ENCODE data around the gene SMARCE1.

Gene SMARCE1

GRCh38 chr17:40622509-40622928, 25.1 kb downstream of the SMARCE1 start:
- Histone ChIP-seq H3K9me3 (ENCODE audit: control insufficient read depth in 5 of 5, low read length in 5 of 5) (no peaks in the 10 kb centered on the region), H3K4me3 (ENCODE audit: low read depth in 1 of 5, low read length in 5 of 5) (no peak overlapping the region), H3K9ac (ENCODE audit: low read length in 5 of 5) (no peak overlapping the region), H3K36me3 (ENCODE audit: control insufficient read depth in 5 of 5, insufficient read depth in 5 of 5, low read length in 5 of 5) (peaks cover 0 to 5% (median 0%) of the 10 kb centered on the region in 5 donors), H3K4me1 (ENCODE audit: control insufficient read depth in 5 of 5, insufficient read depth in 5 of 5, low read length in 5 of 5) (peaks cover 0 to 14% (median 11%) of the 10 kb centered on the region in 5 donors), H3K27ac (ENCODE audit: low read depth, low read length) (no peak overlapping the region), H3K27me3 (ENCODE audit: control insufficient read depth in 5 of 5, insufficient read depth in 4 of 5, low read length in 5 of 5) (peaks cover 0 to 12% (median 3%) of the 10 kb centered on the region in 5 donors)

GRCh38 chr17:40621578-40621977, 26.0 kb downstream of the SMARCE1 start:
- Histone ChIP-seq H3K9ac (ENCODE audit: low read length in 5 of 5) (no peak overlapping the region), H3K9me3 (ENCODE audit: control insufficient read depth in 5 of 5, low read length in 5 of 5) (no peaks in the 10 kb centered on the region), H3K4me3 (ENCODE audit: low read depth in 1 of 5, low read length in 5 of 5) (no peak overlapping the region), H3K4me1 (ENCODE audit: control insufficient read depth in 5 of 5, insufficient read depth in 5 of 5, low read length in 5 of 5) (peaks cover 0 to 14% (median 11%) of the 10 kb centered on the region in 5 donors), H3K36me3 (ENCODE audit: control insufficient read depth in 5 of 5, insufficient read depth in 5 of 5, low read length in 5 of 5) (no peaks in the 10 kb centered on the region), H3K27me3 (ENCODE audit: control insufficient read depth in 5 of 5, insufficient read depth in 4 of 5, low read length in 5 of 5) (peaks cover 0 to 12% (median 3%) of the 10 kb centered on the region in 5 donors), H3K27ac (ENCODE audit: low read depth, low read length) (no peak overlapping the region)

DNA sequence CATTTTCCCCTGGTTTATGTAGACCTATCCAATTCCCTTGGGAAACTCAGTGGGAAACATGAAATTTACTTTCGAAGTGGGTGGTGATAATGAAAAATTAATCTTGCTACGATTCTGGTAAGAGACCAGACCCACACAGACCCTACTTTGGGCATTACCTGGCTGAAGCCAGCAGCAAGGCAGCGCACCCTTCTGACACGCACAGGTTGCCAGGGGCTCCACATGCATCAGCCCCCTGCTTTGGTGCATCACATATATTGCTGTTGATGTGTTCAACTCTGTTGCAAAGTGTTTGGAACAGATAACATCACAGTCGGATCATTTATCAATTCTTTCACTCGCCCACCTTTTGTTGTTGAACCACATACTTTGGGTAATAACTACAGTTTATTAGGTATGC, 26.6 kb downstream of the SMARCE1 start:
- no peak overlapping the region for H3K4me3 ChIP-seq (ENCODE audit: low read depth in 1 of 5, low read length in 5 of 5)
- no peak overlapping the region for H3K27ac ChIP-seq (ENCODE audit: low read depth, low read length)

DNA sequence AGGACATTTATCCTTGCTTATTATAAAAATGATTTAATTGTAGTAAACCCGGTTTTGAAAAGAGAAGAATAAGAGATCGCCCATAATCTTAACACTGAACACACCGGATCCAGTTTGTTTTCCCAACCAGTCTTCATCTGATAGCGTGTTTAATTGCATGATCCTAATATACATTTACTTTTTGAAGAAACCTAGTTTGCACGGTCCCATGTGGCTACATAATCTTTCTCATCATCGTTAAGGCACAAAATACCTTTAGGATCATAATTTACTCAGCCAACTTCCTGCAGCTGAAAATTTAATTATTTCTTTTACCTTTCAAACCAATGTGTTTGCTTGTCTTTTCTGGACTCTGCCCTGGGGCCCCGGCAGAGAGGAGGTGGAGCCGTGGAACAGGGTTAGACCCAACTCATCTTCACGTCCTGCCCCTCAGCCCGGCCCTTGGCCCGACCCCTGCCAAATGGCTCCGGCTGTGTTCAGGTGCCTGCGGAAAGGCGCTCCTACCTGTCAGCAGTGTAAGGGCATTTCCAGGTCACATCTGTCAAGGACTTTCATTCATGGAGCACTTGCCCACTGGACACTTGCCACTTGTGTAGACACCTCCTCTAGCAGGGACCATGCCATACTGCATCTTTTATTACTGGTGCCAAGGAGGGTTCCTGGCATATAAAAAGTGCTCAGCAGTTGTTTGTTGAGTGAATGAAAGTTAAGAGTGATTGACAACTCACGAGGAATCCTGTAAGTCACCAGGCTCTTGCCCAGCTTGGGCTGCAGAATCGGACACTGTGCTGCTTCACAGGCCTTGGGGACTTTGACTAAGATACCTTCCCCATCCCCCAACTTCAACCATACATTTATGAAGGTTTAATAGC, 28.6 kb downstream of the SMARCE1 start:
- no peaks in the 10 kb centered on the region for H3K9me3 ChIP-seq (ENCODE audit: control insufficient read depth in 5 of 5, low read length in 5 of 5)
- H3K9ac ChIP-seq (ENCODE audit: low read length in 5 of 5) = no peak overlapping the region
- H3K4me3 ChIP-seq (ENCODE audit: low read depth in 1 of 5, low read length in 5 of 5) = no peak overlapping the region
- H3K36me3 ChIP-seq (ENCODE audit: control insufficient read depth in 5 of 5, insufficient read depth in 5 of 5, low read length in 5 of 5) = no peaks in the 10 kb centered on the region
- peaks cover 0 to 16% (median 3%) of the 10 kb centered on the region in 5 donors for H3K27me3 ChIP-seq (ENCODE audit: control insufficient read depth in 5 of 5, insufficient read depth in 4 of 5, low read length in 5 of 5)
- no peak overlapping the region for H3K27ac ChIP-seq (ENCODE audit: low read depth, low read length)
- H3K4me1 ChIP-seq (ENCODE audit: control insufficient read depth in 5 of 5, insufficient read depth in 5 of 5, low read length in 5 of 5) = peaks cover 0 to 27% (median 17%) of the 10 kb centered on the region in 5 donors

More for the DNA sequence above, 26.6 kb downstream of the SMARCE1 start:
- H3K4me1 ChIP-seq (ENCODE audit: control insufficient read depth in 5 of 5, insufficient read depth in 5 of 5, low read length in 5 of 5) = peaks cover 0 to 14% (median 11%) of the 10 kb centered on the region in 5 donors
- H3K9me3 ChIP-seq (ENCODE audit: control insufficient read depth in 5 of 5, low read length in 5 of 5) = no peaks in the 10 kb centered on the region
- H3K36me3 ChIP-seq (ENCODE audit: control insufficient read depth in 5 of 5, insufficient read depth in 5 of 5, low read length in 5 of 5) = no peaks in the 10 kb centered on the region
- H3K27me3 ChIP-seq (ENCODE audit: control insufficient read depth in 5 of 5, insufficient read depth in 4 of 5, low read length in 5 of 5) = peaks cover 0 to 12% (median 3%) of the 10 kb centered on the region in 5 donors
- H3K9ac ChIP-seq (ENCODE audit: low read length in 5 of 5) = no peak overlapping the region

GRCh38 chr17:40617678-40618240, 29.9 kb downstream of the SMARCE1 start:
- peaks cover 0 to 27% (median 17%) of the 10 kb centered on the region in 5 donors for H3K4me1 ChIP-seq (ENCODE audit: control insufficient read depth in 5 of 5, insufficient read depth in 5 of 5, low read length in 5 of 5)
- no peak overlapping the region for H3K9ac ChIP-seq (ENCODE audit: low read length in 5 of 5)
- no peaks in the 10 kb centered on the region for H3K9me3 ChIP-seq (ENCODE audit: control insufficient read depth in 5 of 5, low read length in 5 of 5)
- peaks cover 0 to 16% (median 3%) of the 10 kb centered on the region in 5 donors for H3K27me3 ChIP-seq (ENCODE audit: control insufficient read depth in 5 of 5, insufficient read depth in 4 of 5, low read length in 5 of 5)
- H3K4me3 ChIP-seq (ENCODE audit: low read depth in 1 of 5, low read length in 5 of 5) = no peak overlapping the region
- no peak overlapping the region for H3K27ac ChIP-seq (ENCODE audit: low read depth, low read length)
- H3K36me3 ChIP-seq (ENCODE audit: control insufficient read depth in 5 of 5, insufficient read depth in 5 of 5, low read length in 5 of 5) = no peaks in the 10 kb centered on the region

DNA sequence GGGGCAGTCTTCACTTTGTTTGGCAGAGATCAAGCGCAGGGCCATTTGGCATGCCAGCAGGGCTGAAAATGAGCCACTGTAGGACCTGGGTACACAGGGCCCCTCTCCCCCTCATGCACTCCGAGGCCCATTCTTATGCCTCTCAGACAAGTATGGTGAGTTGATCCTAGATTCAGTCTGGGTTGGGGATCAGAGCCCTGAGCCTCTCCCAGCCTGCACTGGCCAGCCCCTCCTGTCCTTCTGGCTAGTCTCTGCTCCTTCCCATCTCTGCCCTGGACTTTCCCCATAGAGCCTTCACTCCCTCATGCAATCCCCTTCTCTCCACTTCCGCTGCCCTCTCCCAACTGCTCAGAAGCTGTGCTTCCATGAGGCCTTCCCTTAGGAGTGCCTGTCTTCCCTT, 31.0 kb downstream of the SMARCE1 start:
- Histone ChIP-seq H3K9ac (ENCODE audit: low read length in 5 of 5) (no peak overlapping the region), H3K27ac (ENCODE audit: low read depth, low read length) (no peak overlapping the region), H3K9me3 (ENCODE audit: control insufficient read depth in 5 of 5, low read length in 5 of 5) (no peaks in the 10 kb centered on the region), H3K4me3 (ENCODE audit: low read depth in 1 of 5, low read length in 5 of 5) (no peak overlapping the region), H3K27me3 (ENCODE audit: control insufficient read depth in 5 of 5, insufficient read depth in 4 of 5, low read length in 5 of 5) (peaks cover 0 to 16% (median 3%) of the 10 kb centered on the region in 5 donors), H3K4me1 (ENCODE audit: control insufficient read depth in 5 of 5, insufficient read depth in 5 of 5, low read length in 5 of 5) (peaks cover 2 to 19% (median 13%) of the 10 kb centered on the region in 5 donors), H3K36me3 (ENCODE audit: control insufficient read depth in 5 of 5, insufficient read depth in 5 of 5, low read length in 5 of 5) (no peaks in the 10 kb centered on the region)

DNA sequence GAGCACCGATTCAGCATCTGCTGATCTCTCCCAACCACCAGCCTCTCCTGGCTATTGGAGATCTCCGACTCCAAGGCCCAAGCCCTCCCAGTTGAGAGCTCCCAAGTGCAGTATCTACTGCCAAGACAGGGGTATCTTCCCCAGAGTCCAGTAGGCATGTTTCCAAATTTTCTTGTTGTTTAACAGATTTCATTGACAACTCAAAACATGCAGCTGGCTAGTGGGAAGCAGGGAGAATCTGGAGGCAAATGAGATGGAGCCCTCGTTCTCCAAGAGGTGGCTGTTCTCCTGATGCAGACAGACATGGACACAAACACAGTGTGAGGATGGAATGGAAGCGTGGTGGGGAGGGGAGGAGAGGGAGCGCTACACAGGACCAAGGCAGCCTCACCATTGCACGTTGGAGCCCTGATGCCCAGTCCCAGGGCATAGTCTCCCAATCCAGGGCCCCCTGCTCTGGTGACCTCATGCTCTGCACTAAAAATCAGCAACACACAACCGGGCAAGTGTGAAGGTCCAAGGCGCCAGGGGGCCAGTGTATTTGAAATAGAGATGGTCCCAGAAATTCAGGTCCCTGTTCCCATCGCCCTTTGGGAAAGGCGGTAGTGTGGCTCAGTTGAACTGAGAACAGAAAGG, 31.7 kb downstream of the SMARCE1 start:
- Histone ChIP-seq H3K9me3 (ENCODE audit: control insufficient read depth in 5 of 5, low read length in 5 of 5) (no peaks in the 10 kb centered on the region), H3K9ac (ENCODE audit: low read length in 5 of 5) (no peak overlapping the region), H3K36me3 (ENCODE audit: control insufficient read depth in 5 of 5, insufficient read depth in 5 of 5, low read length in 5 of 5) (no peaks in the 10 kb centered on the region), H3K27me3 (ENCODE audit: control insufficient read depth in 5 of 5, insufficient read depth in 4 of 5, low read length in 5 of 5) (peaks cover 0 to 14% (median 3%) of the 10 kb centered on the region in 5 donors), H3K4me1 (ENCODE audit: control insufficient read depth in 5 of 5, insufficient read depth in 5 of 5, low read length in 5 of 5) (peaks cover 2 to 19% (median 13%) of the 10 kb centered on the region in 5 donors), H3K27ac (ENCODE audit: low read depth, low read length) (no peak overlapping the region), H3K4me3 (ENCODE audit: low read depth in 1 of 5, low read length in 5 of 5) (no peak overlapping the region)

DNA sequence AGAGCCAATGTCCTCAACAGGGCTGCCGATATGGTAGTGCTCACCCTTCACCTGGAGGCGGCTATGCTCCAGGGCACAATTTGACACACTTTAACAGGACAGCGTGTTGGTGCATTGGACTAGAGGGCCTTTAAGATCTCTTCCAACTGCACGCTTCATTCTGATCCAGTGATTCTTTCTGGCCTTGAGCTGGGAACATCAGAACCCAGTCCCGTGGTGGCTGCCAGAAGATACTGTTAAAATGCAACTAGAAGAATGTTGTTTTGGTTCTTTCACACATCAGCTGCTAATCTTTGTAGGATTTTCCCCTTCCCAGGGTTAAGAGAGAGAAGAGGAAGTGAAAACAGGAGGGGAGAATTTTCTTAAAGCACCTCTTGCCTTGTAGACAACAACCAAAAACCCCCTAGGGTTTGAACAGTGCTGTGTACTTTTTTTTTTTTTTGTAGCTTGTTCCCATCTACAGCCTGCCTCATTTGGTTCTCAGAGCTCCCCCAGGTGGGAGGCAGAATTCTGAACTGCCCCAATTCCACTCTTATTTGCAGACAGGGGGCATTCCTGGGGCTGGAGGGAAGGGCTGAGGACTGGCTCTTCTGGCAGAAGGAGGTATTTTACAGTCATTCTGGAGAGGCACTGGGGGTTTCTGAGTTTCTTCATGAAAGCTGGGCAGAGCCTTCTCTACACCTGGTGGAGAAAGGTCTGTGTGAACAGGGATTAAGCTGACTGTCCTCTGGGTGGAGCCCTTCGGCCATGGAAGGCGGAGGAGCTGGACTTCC, 32.4 kb downstream of the SMARCE1 start:
- no peaks in the 10 kb centered on the region for H3K9me3 ChIP-seq (ENCODE audit: control insufficient read depth in 5 of 5, low read length in 5 of 5)
- peaks cover 0 to 13% (median 2%) of the 10 kb centered on the region in 5 donors for H3K27me3 ChIP-seq (ENCODE audit: control insufficient read depth in 5 of 5, insufficient read depth in 4 of 5, low read length in 5 of 5)

GRCh38 chr17:40614431-40615067, 33.1 kb downstream of the SMARCE1 start:
- peaks cover 0 to 13% (median 8%) of the 10 kb centered on the region in 5 donors for H3K4me1 ChIP-seq (ENCODE audit: control insufficient read depth in 5 of 5, insufficient read depth in 5 of 5, low read length in 5 of 5)
- no peak overlapping the region for H3K4me3 ChIP-seq (ENCODE audit: low read depth in 1 of 5, low read length in 5 of 5)
- H3K9me3 ChIP-seq (ENCODE audit: control insufficient read depth in 5 of 5, low read length in 5 of 5) = no peaks in the 10 kb centered on the region
- H3K9ac ChIP-seq (ENCODE audit: low read length in 5 of 5) = no peak overlapping the region
- H3K27me3 ChIP-seq (ENCODE audit: control insufficient read depth in 5 of 5, insufficient read depth in 4 of 5, low read length in 5 of 5) = peaks cover 0 to 13% (median 2%) of the 10 kb centered on the region in 5 donors
- H3K36me3 ChIP-seq (ENCODE audit: control insufficient read depth in 5 of 5, insufficient read depth in 5 of 5, low read length in 5 of 5) = no peaks in the 10 kb centered on the region
- no peak overlapping the region for H3K27ac ChIP-seq (ENCODE audit: low read depth, low read length)

More for the DNA sequence above, 32.4 kb downstream of the SMARCE1 start:
- H3K4me3 ChIP-seq (ENCODE audit: low read depth in 1 of 5, low read length in 5 of 5) = no peak overlapping the region
- no peak overlapping the region for H3K9ac ChIP-seq (ENCODE audit: low read length in 5 of 5)
- H3K4me1 ChIP-seq (ENCODE audit: control insufficient read depth in 5 of 5, insufficient read depth in 5 of 5, low read length in 5 of 5) = peaks cover 2 to 19% (median 13%) of the 10 kb centered on the region in 5 donors
- no peak overlapping the region for H3K27ac ChIP-seq (ENCODE audit: low read depth, low read length)
- H3K36me3 ChIP-seq (ENCODE audit: control insufficient read depth in 5 of 5, insufficient read depth in 5 of 5, low read length in 5 of 5) = no peaks in the 10 kb centered on the region
